GM21381 (cell line): ENCODE data around the gene PFDN2.

Experiments used
- ATAC-seq: cut with Tn5 transposase; IDR thresholded peaks from one replicate; pipeline ENCODE4 v1.9.1; 2021; ENCODE audit warnings: mild to moderate bottlenecking, moderate library complexity; ENCODE audit not compliant: unreplicated experiment

The PFDN2 gene

GRCh38 chr1:161061419-161061818 lies 56.4 kb downstream of the PFDN2 start:
- ATAC-seq, result no peak

DNA sequence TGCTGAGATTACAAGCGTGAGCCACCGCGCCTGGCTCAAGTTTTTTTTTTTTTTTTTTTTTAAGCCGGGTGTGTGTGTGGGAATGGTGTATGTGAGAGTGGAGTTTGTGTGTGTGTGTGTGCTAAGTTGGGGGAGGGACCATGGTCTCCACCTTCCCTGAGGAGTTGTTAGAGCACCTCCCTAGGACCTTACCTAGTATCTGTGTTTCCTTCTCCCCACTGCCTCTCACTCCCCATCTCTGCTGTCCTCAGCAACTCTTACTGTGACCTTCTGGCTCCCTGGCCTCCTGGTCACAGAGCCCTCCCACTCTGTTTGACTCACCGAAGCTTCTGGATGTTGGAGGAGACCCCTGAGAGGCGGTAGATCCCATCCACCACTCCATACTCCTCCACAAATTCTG lies 58.5 kb downstream of the PFDN2 start:
- ATAC-seq, result no peak

GRCh38 chr1:161054805-161055204 lies 63.0 kb downstream of the PFDN2 start:
- ATAC-seq, result no peak

DNA sequence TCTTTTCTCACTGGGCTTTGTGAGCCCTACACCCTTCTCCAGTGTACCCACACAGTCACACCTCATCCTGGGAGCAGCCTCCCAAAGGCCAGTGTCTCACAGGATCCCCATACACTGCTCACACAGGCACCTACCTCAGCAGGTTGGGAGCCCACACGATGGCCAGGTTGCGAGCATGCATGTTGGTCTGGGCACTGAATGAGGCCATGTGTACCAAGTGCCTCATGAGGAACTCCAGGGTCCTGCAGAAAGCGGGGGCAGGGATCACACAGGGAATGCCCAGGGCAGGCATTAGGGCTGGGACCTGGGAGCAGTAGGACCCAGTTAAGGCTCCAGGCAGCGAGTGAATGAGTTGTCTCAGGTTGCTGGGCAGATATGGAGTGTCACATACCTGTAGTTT lies 63.6 kb downstream of the PFDN2 start:
- no peak for ATAC-seq

GRCh38 chr1:161052899-161053298 lies 64.9 kb downstream of the PFDN2 start:
- ATAC-seq, result no peak

DNA sequence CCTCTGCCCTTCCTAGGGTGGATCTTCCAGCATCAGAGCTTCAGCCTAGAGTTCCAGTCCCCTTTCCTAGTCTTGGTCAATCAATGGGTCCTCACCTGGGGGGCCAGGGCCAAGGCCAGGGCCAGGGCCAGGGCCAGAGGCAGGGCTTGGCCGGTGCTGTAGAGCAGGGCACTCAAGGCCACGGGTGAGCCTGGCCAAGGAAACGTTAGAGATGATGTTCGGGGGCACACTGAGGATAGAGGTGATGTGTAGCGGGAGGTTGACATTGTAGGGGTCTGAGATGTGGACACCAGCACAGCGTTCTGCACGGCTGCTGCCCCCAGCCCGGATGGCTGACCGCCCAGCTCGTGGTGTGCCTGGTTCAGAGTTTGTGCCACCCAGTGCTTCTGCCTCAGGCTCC lies 66.6 kb downstream of the PFDN2 start:
- no peak for ATAC-seq
